WI38 (cell line): ENCODE data around the gene RANGRF.

ENCODE experiments used
- H3K4me3 ChIP-seq: 2 replicates; pipeline ENCODE4 v1.5.1; 2011; ENCODE audit warnings: low read depth, mild to moderate bottlenecking, control low read depth, low read length
- TF ChIP-seq, protein P1 (sequence below): IDR thresholded peaks from 2 replicates; pipeline ENCODE4 v1.5.1; 2012; ENCODE audit warnings: low read depth, mild to moderate bottlenecking, control low read depth, low read length

Gene RANGRF

DNA sequence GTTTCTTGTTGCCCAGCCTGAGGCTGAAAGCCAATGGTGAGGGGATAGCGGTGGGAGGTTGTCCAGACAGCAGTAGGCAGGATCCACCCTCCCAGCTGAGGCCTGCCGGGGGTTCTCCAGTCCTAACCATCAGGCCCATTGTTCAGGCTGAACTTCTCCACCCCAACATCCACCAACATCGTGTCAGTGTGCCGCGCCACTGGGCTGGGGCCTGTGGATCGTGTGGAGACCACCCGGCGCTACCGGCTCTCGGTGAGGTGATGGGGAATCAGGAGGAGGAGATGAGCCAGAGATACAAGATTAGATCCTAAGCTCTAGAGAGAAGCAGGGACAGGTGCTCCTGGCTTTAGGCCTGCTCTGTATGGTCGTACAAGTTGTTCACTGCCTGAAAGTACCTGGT, 33.6 kb upstream of the RANGRF start:
- TF ChIP-seq, protein P1, sequence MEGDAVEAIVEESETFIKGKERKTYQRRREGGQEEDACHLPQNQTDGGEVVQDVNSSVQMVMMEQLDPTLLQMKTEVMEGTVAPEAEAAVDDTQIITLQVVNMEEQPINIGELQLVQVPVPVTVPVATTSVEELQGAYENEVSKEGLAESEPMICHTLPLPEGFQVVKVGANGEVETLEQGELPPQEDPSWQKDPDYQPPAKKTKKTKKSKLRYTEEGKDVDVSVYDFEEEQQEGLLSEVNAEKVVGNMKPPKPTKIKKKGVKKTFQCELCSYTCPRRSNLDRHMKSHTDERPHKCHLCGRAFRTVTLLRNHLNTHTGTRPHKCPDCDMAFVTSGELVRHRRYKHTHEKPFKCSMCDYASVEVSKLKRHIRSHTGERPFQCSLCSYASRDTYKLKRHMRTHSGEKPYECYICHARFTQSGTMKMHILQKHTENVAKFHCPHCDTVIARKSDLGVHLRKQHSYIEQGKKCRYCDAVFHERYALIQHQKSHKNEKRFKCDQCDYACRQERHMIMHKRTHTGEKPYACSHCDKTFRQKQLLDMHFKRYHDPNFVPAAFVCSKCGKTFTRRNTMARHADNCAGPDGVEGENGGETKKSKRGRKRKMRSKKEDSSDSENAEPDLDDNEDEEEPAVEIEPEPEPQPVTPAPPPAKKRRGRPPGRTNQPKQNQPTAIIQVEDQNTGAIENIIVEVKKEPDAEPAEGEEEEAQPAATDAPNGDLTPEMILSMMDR = no peak
- no peak overlapping the region for H3K4me3 ChIP-seq

DNA sequence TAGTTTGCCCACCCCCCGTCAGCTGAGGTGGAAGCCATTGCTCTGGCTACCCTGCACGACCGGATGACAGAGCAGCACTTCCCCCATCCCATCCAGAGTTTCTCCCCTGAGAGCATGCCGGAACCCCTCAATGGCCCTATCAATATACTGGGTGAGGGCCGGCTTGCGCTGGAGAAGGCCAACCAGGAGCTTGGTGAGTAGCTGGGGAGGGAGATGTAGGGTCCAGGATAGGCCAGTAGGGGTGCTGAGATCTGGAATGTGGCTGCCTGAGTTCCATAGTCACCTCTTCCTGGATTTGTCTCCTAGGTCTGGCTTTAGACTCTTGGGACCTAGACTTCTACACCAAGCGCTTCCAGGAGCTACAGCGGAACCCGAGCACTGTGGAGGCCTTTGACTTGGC, 33.0 kb upstream of the RANGRF start:
- TF ChIP-seq, protein P1 = no peak
- no peak overlapping the region for H3K4me3 ChIP-seq

DNA sequence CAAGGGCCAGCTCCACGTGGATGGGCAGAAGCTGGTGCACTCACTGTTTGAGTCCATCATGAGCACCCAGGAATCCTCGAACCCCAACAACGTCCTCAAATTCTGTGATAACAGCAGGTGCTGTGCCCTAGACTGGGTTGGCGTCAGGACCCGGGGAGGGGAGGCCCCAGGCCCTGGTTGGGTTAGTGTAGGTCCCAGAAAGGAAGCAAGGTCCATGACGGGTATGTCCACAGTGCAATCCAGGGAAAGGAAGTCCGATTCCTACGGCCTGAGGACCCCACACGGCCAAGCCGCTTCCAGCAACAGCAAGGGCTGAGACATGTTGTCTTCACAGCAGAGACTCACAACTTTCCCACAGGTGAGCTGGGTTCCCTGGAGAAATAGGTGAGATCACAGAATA, 32.2 kb upstream of the RANGRF start:
- TF ChIP-seq, protein P1 = no peak
- H3K4me3 ChIP-seq = no peak overlapping the region

DNA sequence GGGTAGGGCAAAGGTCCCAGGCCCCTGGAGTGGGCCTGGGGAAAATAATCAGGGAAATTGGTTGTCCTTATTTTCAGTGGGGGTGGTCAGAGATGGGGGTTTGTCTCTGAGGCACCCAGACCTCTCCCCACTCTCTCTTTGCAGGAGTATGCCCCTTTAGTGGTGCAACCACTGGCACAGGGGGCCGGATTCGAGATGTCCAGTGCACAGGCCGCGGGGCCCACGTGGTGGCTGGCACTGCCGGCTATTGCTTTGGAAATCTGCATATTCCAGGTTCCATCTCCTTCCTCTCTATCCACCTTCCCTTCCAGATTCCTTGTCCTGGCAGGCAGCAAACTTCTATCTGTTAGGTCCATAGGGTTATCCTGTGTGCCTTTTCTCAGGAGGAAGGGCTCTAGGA, 31.8 kb upstream of the RANGRF start:
- TF ChIP-seq, protein P1 = no peak
- no peak overlapping the region for H3K4me3 ChIP-seq

DNA sequence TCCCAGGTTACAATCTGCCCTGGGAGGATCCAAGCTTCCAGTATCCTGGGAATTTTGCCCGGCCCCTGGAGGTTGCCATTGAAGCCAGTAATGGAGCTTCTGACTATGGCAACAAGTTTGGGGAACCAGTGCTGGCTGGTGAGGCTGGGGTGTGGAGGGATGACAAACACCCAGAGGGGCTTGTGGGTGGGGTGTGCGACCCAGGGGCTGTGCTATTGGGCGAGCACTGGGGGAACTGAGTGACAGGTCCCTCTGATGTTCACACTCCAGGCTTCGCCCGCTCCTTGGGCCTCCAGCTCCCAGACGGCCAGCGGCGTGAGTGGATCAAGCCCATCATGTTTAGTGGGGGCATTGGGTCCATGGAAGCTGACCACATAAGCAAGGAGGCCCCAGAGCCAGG, 30.7 kb upstream of the RANGRF start:
- TF ChIP-seq, protein P1 = no peak
- no peak overlapping the region for H3K4me3 ChIP-seq

DNA sequence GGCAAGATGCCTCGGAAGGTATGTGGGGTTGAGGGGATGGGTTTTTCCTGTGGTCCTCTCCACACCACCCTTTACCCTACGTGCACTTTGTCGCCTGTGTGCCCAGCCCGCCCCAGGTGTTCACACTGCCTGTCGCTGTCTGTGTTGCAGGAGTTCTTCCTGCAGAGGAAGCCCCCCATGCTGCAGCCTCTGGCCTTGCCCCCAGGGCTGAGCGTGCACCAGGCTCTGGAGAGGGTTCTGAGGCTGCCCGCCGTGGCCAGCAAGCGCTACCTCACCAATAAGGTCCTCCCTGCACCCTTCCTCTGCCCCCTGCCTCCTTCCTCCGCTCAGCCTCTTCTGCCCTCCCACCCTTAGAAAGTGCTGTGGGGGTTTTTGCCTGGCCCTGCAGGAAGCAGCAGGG, 24.1 kb upstream of the RANGRF start:
- H3K4me3 ChIP-seq = no peak overlapping the region
- TF ChIP-seq, protein P1 = no peak

DNA sequence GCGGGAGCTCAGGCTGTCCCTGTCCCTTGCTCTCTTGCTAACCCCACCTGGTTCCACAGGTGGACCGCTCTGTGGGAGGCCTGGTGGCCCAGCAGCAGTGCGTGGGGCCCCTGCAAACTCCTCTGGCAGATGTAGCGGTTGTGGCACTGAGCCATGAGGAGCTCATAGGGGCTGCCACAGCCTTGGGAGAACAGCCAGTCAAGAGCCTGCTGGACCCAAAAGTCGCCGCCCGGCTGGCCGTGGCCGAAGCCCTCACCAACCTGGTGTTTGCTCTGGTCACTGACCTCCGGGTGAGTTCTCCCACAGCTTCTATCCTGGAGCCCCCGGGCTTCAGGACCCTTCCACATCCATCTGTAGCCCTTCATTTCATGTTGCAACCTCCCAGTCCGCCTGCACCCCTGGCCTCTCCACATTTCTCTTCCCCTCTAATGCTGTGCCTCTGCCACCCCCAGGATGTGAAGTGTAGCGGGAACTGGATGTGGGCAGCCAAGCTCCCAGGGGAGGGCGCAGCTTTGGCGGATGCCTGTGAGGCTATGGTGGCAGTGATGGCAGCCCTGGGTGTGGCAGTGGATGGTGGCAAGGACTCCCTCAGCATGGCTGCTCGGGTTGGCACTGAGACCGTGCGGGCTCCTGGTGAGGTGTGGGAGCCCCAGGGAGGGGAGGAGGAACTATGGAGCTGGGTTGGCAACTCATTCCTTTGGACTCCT, 23.5 kb upstream of the RANGRF start:
- no peak overlapping the region for H3K4me3 ChIP-seq
- TF ChIP-seq, protein P1 = no peak
